HEK293T (cell line): ENCODE data around the gene NEK1.

ENCODE experiments used
- FOXM1 ChIP-seq: fragments of 450-650 bp; IDR thresholded peaks from 2 replicates; pipeline ENCODE4 v1.6.1; 2017; ENCODE audit warnings: mild to moderate bottlenecking, borderline replicate concordance
- SP1 ChIP-seq: fragments of 450-650 bp; IDR thresholded peaks from 2 replicates; pipeline ENCODE4 v1.6.1; 2017
- TARDBP ChIP-seq: fragments of 450-650 bp; IDR thresholded peaks from 2 replicates; pipeline ENCODE4 v1.6.1; 2016
- ZNF384 ChIP-seq: fragments of 450-650 bp; IDR thresholded peaks from 2 replicates; pipeline ENCODE4 v1.6.1; 2016

GRCh38 chr4:169618286-169618685, 5.9 kb upstream of the NEK1 start:
- TF ChIP-seq SP1 = no peak
- TF ChIP-seq ZNF384 = no peak
- no peak for TF ChIP-seq TARDBP
- TF ChIP-seq FOXM1 = no peak
